HEK293 (cell line): ENCODE data around the gene SRL.

ENCODE experiments used
- HOXA7 ChIP-seq: sonication (generic); formaldehyde crosslinking; IDR thresholded peaks from 2 replicates; pipeline ENCODE4 v1.8.1; 2022; ENCODE audit warnings: missing genetic modification reagents, borderline replicate concordance
- KLF1 ChIP-seq: fragments of 450-650 bp; formaldehyde crosslinking; IDR thresholded peaks from 2 replicates; pipeline ENCODE4 v1.5.1; 2016; ENCODE audit warnings: missing biosample characterization, missing genetic modification characterization
- SP2 ChIP-seq: fragments of 450-650 bp; formaldehyde crosslinking; IDR thresholded peaks from 2 replicates; pipeline ENCODE4 v1.5.1; 2016; ENCODE audit warnings: missing biosample characterization, missing genetic modification characterization
- YY1 ChIP-seq: fragments of 450-650 bp; formaldehyde crosslinking; IDR thresholded peaks from 2 replicates; pipeline ENCODE4 v1.5.1; 2018; ENCODE audit warnings: missing biosample characterization, missing genetic modification characterization
- ZBTB7A ChIP-seq: fragments of 450-650 bp; formaldehyde crosslinking; IDR thresholded peaks from 2 replicates; pipeline ENCODE4 v1.5.1; 2016; ENCODE audit warnings: low read depth, missing biosample characterization, missing genetic modification characterization
- ZNF114 ChIP-seq: fragments of 450-650 bp; formaldehyde crosslinking; IDR thresholded peaks from 2 replicates; pipeline ENCODE4 v1.5.0; 2017; ENCODE audit warnings: missing biosample characterization, missing genetic modification characterization
- ZNF423 ChIP-seq: fragments of 450-650 bp; formaldehyde crosslinking; IDR thresholded peaks from 2 replicates; pipeline ENCODE4 v1.5.1; 2016; ENCODE audit warnings: missing biosample characterization, missing genetic modification characterization
- ZNF670 ChIP-seq: fragments of 450-650 bp; formaldehyde crosslinking; IDR thresholded peaks from 2 replicates; pipeline ENCODE4 v1.5.1; 2016; ENCODE audit warnings: missing biosample characterization, missing genetic modification characterization, low read depth
- ZSCAN18 ChIP-seq: fragments of 450-650 bp; formaldehyde crosslinking; IDR thresholded peaks from 2 replicates; pipeline ENCODE4 v1.5.1; 2016; ENCODE audit warnings: missing biosample characterization, missing genetic modification characterization
- TF ChIP-seq, protein P1 (sequence below): fragments of 450-650 bp; formaldehyde crosslinking; IDR thresholded peaks from 2 replicates; pipeline ENCODE4 v1.5.1; 2016; ENCODE audit warnings: missing biosample characterization, missing genetic modification characterization
- TF ChIP-seq, protein P2 (sequence below): fragments of 450-650 bp; formaldehyde crosslinking; conservative IDR thresholded peaks from 2 replicates; pipeline ENCODE4 v1.5.1; 2016; ENCODE audit warnings: low read depth, missing biosample characterization, missing genetic modification characterization

GRCh38 chr16:4194661-4195060 is 47.2 kb downstream of the SRL start:
- no peak for TF ChIP-seq YY1 (tag by site-specific recombination)
- TF ChIP-seq, protein P1, sequence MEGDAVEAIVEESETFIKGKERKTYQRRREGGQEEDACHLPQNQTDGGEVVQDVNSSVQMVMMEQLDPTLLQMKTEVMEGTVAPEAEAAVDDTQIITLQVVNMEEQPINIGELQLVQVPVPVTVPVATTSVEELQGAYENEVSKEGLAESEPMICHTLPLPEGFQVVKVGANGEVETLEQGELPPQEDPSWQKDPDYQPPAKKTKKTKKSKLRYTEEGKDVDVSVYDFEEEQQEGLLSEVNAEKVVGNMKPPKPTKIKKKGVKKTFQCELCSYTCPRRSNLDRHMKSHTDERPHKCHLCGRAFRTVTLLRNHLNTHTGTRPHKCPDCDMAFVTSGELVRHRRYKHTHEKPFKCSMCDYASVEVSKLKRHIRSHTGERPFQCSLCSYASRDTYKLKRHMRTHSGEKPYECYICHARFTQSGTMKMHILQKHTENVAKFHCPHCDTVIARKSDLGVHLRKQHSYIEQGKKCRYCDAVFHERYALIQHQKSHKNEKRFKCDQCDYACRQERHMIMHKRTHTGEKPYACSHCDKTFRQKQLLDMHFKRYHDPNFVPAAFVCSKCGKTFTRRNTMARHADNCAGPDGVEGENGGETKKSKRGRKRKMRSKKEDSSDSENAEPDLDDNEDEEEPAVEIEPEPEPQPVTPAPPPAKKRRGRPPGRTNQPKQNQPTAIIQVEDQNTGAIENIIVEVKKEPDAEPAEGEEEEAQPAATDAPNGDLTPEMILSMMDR: no peak
- no peak for TF ChIP-seq ZNF670 (tag by site-specific recombination)
- TF ChIP-seq HOXA7 (CRISPR knock-in tag): no peak
- no peak for TF ChIP-seq ZNF114 (tag by site-specific recombination)
- TF ChIP-seq ZNF423 (tag by site-specific recombination): no peak
- no peak for TF ChIP-seq ZSCAN18
- TF ChIP-seq, protein P2, sequence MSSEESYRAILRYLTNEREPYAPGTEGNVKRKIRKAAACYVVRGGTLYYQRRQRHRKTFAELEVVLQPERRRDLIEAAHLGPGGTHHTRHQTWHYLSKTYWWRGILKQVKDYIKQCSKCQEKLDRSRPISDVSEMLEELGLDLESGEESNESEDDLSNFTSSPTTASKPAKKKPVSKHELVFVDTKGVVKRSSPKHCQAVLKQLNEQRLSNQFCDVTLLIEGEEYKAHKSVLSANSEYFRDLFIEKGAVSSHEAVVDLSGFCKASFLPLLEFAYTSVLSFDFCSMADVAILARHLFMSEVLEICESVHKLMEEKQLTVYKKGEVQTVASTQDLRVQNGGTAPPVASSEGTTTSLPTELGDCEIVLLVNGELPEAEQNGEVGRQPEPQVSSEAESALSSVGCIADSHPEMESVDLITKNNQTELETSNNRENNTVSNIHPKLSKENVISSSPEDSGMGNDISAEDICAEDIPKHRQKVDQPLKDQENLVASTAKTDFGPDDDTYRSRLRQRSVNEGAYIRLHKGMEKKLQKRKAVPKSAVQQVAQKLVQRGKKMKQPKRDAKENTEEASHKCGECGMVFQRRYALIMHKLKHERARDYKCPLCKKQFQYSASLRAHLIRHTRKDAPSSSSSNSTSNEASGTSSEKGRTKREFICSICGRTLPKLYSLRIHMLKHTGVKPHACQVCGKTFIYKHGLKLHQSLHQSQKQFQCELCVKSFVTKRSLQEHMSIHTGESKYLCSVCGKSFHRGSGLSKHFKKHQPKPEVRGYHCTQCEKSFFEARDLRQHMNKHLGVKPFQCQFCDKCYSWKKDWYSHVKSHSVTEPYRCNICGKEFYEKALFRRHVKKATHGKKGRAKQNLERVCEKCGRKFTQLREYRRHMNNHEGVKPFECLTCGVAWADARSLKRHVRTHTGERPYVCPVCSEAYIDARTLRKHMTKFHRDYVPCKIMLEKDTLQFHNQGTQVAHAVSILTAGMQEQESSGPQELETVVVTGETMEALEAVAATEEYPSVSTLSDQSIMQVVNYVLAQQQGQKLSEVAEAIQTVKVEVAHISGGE: no peak
- TF ChIP-seq KLF1 (tag by site-specific recombination): no peak
- TF ChIP-seq SP2 (tag by site-specific recombination): no peak
- no peak for TF ChIP-seq ZBTB7A (tag by site-specific recombination)
